CD4-positive, alpha-beta T cell (primary cell): Measurements from ENCODE around the gene SUFU. TPM values are rescaled to one million over a fixed set of nuclear protein-coding genes. Genes with fewer than 3 reads are reported as not detected.

Experiments
- ATAC-seq: fragments of 200-7000 bp; cut with Tn5 transposase; one replicate; pipeline ENCODE4 v1.10.0; 2022; ENCODE audit warnings: mild to moderate bottlenecking; ENCODE audit not compliant: poor library complexity
- CTCF ChIA-PET: fragments of 350-600 bp; sonication (Branson Sonifier 250); formaldehyde crosslinking; loops from one replicate; lab custom pipeline; 2021; ENCODE audit warnings: antibody characterized with exemption, inconsistent platforms; lab: Charles Lee
- POLR2A ChIA-PET: fragments of 350-600 bp; sonication (Branson Sonifier 250); formaldehyde crosslinking; loops from one replicate; lab custom pipeline; 2021; ENCODE audit warnings: antibody characterized with exemption, inconsistent platforms; lab: Charles Lee
- DNase-seq, 14 experiments: peaks; one replicate each; pipeline ENCODE4 v3.0.0-alpha.2; 2013 to 2020; ENCODE audit warnings: mixed read lengths in 2 of 14
- H3K27ac ChIP-seq, 2 donors: one replicate each; pipeline versions ENCODE4 v1.5.1 to v1.7.0; 2013; ENCODE audit warnings: low read length in 2 of 2, low read depth in 1 of 2, mild to moderate bottlenecking in 1 of 2
- H3K27me3 ChIP-seq, 2 experiments: 1 replicate in 1 of 2; 2 replicates in 1 of 2; pipeline versions ENCODE4 v1.6.1 to v1.7.0; 2013; ENCODE audit warnings: low read length in 2 of 2, control low read depth in 1 of 2, mild to moderate bottlenecking in 1 of 2, moderate library complexity in 1 of 2; ENCODE audit not compliant: insufficient read depth in 2 of 2, control insufficient read depth in 1 of 2
- H3K36me3 ChIP-seq: one replicate; pipeline ENCODE4 v1.6.1; 2013; ENCODE audit warnings: low read length, control low read depth; ENCODE audit not compliant: insufficient read depth
- H3K4me1 ChIP-seq: one replicate; pipeline ENCODE4 v1.6.1; 2013; ENCODE audit warnings: low read length, control low read depth; ENCODE audit not compliant: insufficient read depth
- H3K4me3 ChIP-seq: one replicate; pipeline ENCODE4 v1.5.1; 2013; ENCODE audit warnings: mild to moderate bottlenecking, low read length, moderate library complexity
- H3K9me3 ChIP-seq, 2 experiments: 1 replicate in 1 of 2; 2 replicates in 1 of 2; pipeline versions ENCODE4 v1.6.1 to v1.7.0; 2013; ENCODE audit warnings: low read length in 2 of 2, mild to moderate bottlenecking in 2 of 2, control low read depth in 1 of 2, moderate library complexity in 1 of 2; ENCODE audit not compliant: control insufficient read depth in 1 of 2, insufficient read depth in 1 of 2
- H3K27ac Mint-ChIP-seq: one replicate; pipeline ENCODE4 v1.8.0; 2020; ENCODE audit warnings: mixed read lengths
- H3K27me3 Mint-ChIP-seq: one replicate; pipeline ENCODE4 v1.8.0; 2021; ENCODE audit warnings: mixed read lengths
- H3K36me3 Mint-ChIP-seq: one replicate; pipeline ENCODE4 v1.8.0; 2021; ENCODE audit warnings: low read depth, mixed read lengths
- H3K4me1 Mint-ChIP-seq: one replicate; pipeline ENCODE4 v1.8.0; 2021; ENCODE audit warnings: low read depth, mixed read lengths
- H3K4me3 Mint-ChIP-seq: one replicate; pipeline ENCODE4 v1.8.0; 2020; ENCODE audit warnings: mild to moderate bottlenecking, mixed read lengths
- H3K9me3 Mint-ChIP-seq: one replicate; pipeline ENCODE4 v1.8.0; 2020; ENCODE audit warnings: mixed read lengths
- intact Hi-C, 2 experiments: fragments of 100-400 bp; cut with DNase I in 1 of 2; cut with micrococcal nuclease in 1 of 2; formaldehyde crosslinking; loops; one replicate each; pipeline versions ENCODE4 v1.15.1 to v1.9.0; 2023 to 2025; cut with DNase I, micrococcal nuclease
- total RNA-seq, 174 experiments: library from RNA in 2 of 174; stranded (reverse) in 2 of 174; gene quantifications; one replicate each; pipeline ENCODE4 v1.2.3 and lab custom pipeline; 2021 to 2026
- TF ChIP-seq, protein P1 (sequence below): fragments of 200-600 bp; IDR thresholded peaks from one replicate; pipeline ENCODE4 v1.8.0; 2022; ENCODE audit warnings: antibody characterized with exemption, mild to moderate bottlenecking

SUFU gene
- total RNA-seq, 2 experiments from 2014 or later, result 6.7 to 7.3 TPM

DNA sequence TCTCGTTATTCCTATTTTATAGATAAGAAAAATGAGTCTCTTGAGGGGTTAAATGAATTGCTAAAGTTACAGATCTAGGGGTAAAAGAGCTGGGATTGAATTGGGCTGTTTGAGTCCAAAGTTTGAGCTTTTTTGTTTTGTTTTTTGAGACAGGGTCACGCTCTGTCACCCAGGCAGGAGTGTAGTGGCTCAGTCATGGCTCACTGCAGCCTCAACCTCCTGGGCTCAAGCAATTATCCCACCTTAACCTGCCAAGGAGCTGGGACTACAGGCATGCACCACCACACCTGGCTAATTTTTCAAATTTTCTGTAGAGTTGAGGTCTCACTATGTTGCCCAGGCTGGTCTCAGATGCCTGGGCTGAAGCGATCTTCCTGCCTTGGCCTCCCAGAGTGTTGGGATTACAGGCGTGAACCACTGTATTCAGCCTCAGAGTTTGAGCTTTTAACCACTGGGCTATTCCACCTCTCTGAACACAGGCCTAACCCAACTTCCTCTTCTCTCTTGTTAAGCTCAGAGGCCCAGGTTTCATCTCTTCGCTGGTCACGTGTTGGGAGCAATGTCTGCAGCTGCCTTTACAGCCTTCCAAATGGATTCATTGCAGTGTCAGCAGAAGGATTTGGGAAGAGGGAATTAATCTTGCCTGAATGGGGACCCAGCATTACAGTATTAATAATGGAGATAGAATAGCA is 8.0 kb downstream of the SUFU start:
- no peak overlapping the region for H3K4me3 ChIP-seq
- no peak for ATAC-seq
- H3K4me1 Mint-ChIP-seq, result peaks cover 30% of the 10 kb centered on the region
- ChIA-PET CTCF (interaction anchor here (1.3 kb wide), 1 partner anchor 72 kb away, joined by 4 read pairs; no protein-coding TSS in a partner anchor), POLR2A (interaction anchor here (0.5 to 1.0 kb wide), 2 partner anchors 9 to 113 kb away, joined by 3 read pairs; partner anchors contain the start of gene ACTR1A)
- H3K4me3 Mint-ChIP-seq, result no peak overlapping the region
- no peak overlapping the region for H3K27ac ChIP-seq
- intact Hi-C loops, result no loop called here
- peaks cover 64% of the 10 kb centered on the region for H3K36me3 Mint-ChIP-seq
- TF ChIP-seq, protein P1, sequence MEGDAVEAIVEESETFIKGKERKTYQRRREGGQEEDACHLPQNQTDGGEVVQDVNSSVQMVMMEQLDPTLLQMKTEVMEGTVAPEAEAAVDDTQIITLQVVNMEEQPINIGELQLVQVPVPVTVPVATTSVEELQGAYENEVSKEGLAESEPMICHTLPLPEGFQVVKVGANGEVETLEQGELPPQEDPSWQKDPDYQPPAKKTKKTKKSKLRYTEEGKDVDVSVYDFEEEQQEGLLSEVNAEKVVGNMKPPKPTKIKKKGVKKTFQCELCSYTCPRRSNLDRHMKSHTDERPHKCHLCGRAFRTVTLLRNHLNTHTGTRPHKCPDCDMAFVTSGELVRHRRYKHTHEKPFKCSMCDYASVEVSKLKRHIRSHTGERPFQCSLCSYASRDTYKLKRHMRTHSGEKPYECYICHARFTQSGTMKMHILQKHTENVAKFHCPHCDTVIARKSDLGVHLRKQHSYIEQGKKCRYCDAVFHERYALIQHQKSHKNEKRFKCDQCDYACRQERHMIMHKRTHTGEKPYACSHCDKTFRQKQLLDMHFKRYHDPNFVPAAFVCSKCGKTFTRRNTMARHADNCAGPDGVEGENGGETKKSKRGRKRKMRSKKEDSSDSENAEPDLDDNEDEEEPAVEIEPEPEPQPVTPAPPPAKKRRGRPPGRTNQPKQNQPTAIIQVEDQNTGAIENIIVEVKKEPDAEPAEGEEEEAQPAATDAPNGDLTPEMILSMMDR, result no peak
- peaks cover 63% of the 10 kb centered on the region for H3K36me3 ChIP-seq
- H3K9me3 ChIP-seq, result no peaks in the 10 kb centered on the region
- H3K27me3 Mint-ChIP-seq, result no peaks in the 10 kb centered on the region
- no peak overlapping the region for H3K27ac Mint-ChIP-seq
- no peaks in the 10 kb centered on the region for H3K27me3 ChIP-seq
- peaks cover 9% of the 10 kb centered on the region for H3K4me1 ChIP-seq
- peak in 2 of 14 experiments; percentile 12 to 20 for DNase-seq
- no peaks in the 10 kb centered on the region for H3K9me3 Mint-ChIP-seq

DNA sequence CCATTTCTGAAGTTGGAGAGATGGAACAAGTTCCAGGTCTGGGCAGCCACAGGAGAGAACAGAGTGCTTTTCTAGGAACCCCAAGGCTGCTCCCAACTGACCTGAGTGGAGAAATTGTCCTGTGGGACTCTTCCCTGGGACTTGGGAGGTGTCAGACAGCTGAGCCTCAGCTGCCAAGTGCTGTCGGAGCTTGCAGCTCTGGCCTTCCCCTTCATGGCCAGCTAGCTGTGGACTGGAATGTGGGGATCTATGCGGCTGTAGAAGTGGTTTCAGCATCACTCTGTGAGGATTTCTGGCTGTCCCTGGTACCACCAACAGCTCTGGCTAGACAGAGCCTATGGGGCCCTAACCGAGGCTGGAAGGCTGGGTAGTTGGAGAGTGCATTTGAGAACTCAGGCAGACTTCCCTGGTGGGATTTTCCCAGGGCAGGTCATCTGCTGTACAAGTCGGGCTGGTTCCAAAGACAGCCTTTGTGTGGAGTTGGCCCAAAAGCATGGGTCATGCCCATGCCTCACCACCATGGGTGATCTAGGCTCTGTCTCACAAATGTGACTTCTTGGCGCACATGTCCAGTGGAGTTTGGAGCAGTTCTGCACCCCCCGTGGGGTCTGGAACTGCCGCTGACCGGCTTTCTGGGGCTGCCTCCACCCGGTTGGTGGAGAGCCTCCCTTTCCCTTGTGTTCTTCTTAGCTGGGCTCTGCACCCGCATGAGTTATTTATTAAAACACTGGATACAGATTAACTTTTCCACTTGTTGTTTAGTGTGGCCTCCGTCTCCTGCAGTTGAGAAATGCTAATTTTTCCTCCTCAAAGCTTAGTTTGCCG is 10.9 kb downstream of the SUFU start:
- ChIA-PET CTCF (no interaction called here), POLR2A (no interaction called here)
- Histone ChIP-seq H3K4me3 (no peak overlapping the region), H3K27ac (no peak overlapping the region), H3K27me3 (no peaks in the 10 kb centered on the region), H3K4me1 (peaks cover 7% of the 10 kb centered on the region), H3K9me3 (no peaks in the 10 kb centered on the region), H3K36me3 (peaks cover 54% of the 10 kb centered on the region)
- H3K4me3 Mint-ChIP-seq, result no peak overlapping the region
- intact Hi-C loops, result no loop called here
- peaks cover 19% of the 10 kb centered on the region for H3K4me1 Mint-ChIP-seq
- H3K27me3 Mint-ChIP-seq, result no peaks in the 10 kb centered on the region
- no peak for ATAC-seq
- H3K36me3 Mint-ChIP-seq, result peaks cover 57% of the 10 kb centered on the region
- no peak overlapping the region for H3K27ac Mint-ChIP-seq
- no peaks in the 10 kb centered on the region for H3K9me3 Mint-ChIP-seq
- DNase-seq, result no peak
- TF ChIP-seq, protein P1, result no peak

DNA sequence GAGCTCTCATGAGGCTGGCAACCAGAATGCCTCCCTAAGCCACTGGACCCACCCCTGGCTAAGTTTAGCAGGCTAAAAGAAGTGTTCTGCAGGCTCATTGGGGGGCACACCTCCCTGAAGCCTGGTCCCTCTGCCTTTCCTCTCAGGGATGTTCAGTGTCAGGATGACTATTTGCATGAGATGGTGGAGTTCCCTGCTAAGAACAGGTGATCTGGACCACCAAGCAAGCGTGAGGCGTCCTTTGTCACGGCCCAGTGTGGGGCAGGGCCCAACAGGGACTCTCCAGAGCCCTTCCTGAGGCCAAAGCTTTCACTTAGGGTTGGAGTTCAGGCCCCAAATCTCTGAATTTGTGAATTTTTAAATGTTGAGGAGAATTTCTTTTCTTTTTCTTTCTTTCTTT is 12.0 kb downstream of the SUFU start:
- Histone ChIP-seq H3K4me1 (peaks cover 7% of the 10 kb centered on the region), H3K36me3 (peaks cover 51% of the 10 kb centered on the region), H3K27ac (no peak overlapping the region), H3K4me3 (no peak overlapping the region), H3K27me3 (no peaks in the 10 kb centered on the region), H3K9me3 (no peaks in the 10 kb centered on the region)
- no peaks in the 10 kb centered on the region for H3K9me3 Mint-ChIP-seq
- no peak overlapping the region for H3K4me3 Mint-ChIP-seq
- ChIA-PET CTCF (no interaction called here), POLR2A (no interaction called here)
- no peak overlapping the region for H3K27ac Mint-ChIP-seq
- intact Hi-C loops, result no loop called here
- no peak for DNase-seq
- peaks cover 19% of the 10 kb centered on the region for H3K4me1 Mint-ChIP-seq
- TF ChIP-seq, protein P1, result no peak
- ATAC-seq, result no peak
- peaks cover 57% of the 10 kb centered on the region for H3K36me3 Mint-ChIP-seq
- H3K27me3 Mint-ChIP-seq, result no peaks in the 10 kb centered on the region
